Astrocyte (in vitro differentiated cells and primary cell): Measurements from ENCODE around the gene BBX. TPM values are rescaled to one million over a fixed set of nuclear protein-coding genes. Genes with fewer than 3 reads are reported as not detected.
A peak's percentile ranks its signal among the peaks of the same experiment; 100 is the strongest.

ENCODE experiments used
- DNase-seq: peaks from one replicate; pipeline ENCODE4 v3.0.0-alpha.2; 2010; ENCODE audit warnings: low read depth
- FAIRE-seq: peaks from 2 replicates; lab custom pipeline; 2011; peaks lifted over from hg19 to GRCh38; lab: Jason Lieb, UNC
- H2AFZ ChIP-seq: 2 replicates; pipeline ENCODE4 v1.6.0; 2012; ENCODE audit warnings: low read depth, low read length, inconsistent platforms
- H3K27ac ChIP-seq: 2 replicates; pipeline ENCODE4 v1.5.1; 2011; ENCODE audit warnings: low read depth, low read length, inconsistent platforms
- H3K27me3 ChIP-seq: 2 replicates; pipeline ENCODE4 v1.6.0; 2011; ENCODE audit warnings: low read length, inconsistent platforms; ENCODE audit not compliant: insufficient read depth
- H3K36me3 ChIP-seq: 2 replicates; pipeline ENCODE4 v1.5.1; 2011; ENCODE audit warnings: low read length, inconsistent platforms; ENCODE audit not compliant: insufficient read depth
- H3K4me1 ChIP-seq: 2 replicates; pipeline ENCODE4 v1.5.1; 2011; ENCODE audit warnings: low read length, inconsistent platforms; ENCODE audit not compliant: insufficient read depth
- H3K4me2 ChIP-seq: 2 replicates; pipeline ENCODE4 v1.6.0; 2012; ENCODE audit warnings: low read length, inconsistent platforms
- H3K4me3 ChIP-seq: 2 replicates; pipeline ENCODE4 v1.5.1; 2011; ENCODE audit warnings: low read depth, mild to moderate bottlenecking, low read length, inconsistent platforms; ENCODE audit not compliant: insufficient read depth
- H3K79me2 ChIP-seq: 2 replicates; pipeline ENCODE4 v1.6.0; 2012; ENCODE audit warnings: mild to moderate bottlenecking, low read length, inconsistent platforms; ENCODE audit not compliant: insufficient read depth
- H3K9ac ChIP-seq: 2 replicates; pipeline ENCODE4 v1.6.0; 2012; ENCODE audit warnings: mild to moderate bottlenecking, low read length, inconsistent platforms
- H3K9me3 ChIP-seq: 2 replicates; pipeline ENCODE4 v1.5.1; 2012; ENCODE audit warnings: low read depth, mild to moderate bottlenecking, low read length, inconsistent platforms; ENCODE audit not compliant: insufficient read depth
- H4K20me1 ChIP-seq: 2 replicates; pipeline ENCODE4 v1.6.0; 2012; ENCODE audit warnings: low read length, inconsistent platforms; ENCODE audit not compliant: insufficient read depth
- H3K27ac Mint-ChIP-seq: one replicate; pipeline ENCODE4 v1.8.0; 2021; ENCODE audit warnings: mild to moderate bottlenecking, mixed read lengths; ENCODE audit not compliant: unreplicated experiment
- H3K27me3 Mint-ChIP-seq: one replicate; pipeline ENCODE4 v1.8.0; 2021; ENCODE audit warnings: low read depth, mixed read lengths; ENCODE audit not compliant: unreplicated experiment
- H3K36me3 Mint-ChIP-seq: one replicate; pipeline ENCODE4 v1.8.0; 2021; ENCODE audit warnings: low read depth, mixed read lengths; ENCODE audit not compliant: unreplicated experiment
- H3K4me1 Mint-ChIP-seq: one replicate; pipeline ENCODE4 v1.8.0; 2021; ENCODE audit warnings: low read depth, mixed read lengths; ENCODE audit not compliant: unreplicated experiment
- H3K4me3 Mint-ChIP-seq: one replicate; pipeline ENCODE4 v1.8.0; 2021; ENCODE audit warnings: mild to moderate bottlenecking, moderate library complexity, mixed read lengths; ENCODE audit not compliant: unreplicated experiment
- H3K9me3 Mint-ChIP-seq: one replicate; pipeline ENCODE4 v1.8.0; 2021; ENCODE audit warnings: mild to moderate bottlenecking, mixed read lengths; ENCODE audit not compliant: unreplicated experiment
- CTCF ChIP-seq: IDR thresholded peaks from 2 replicates; pipeline ENCODE4 v1.5.1; 2011; ENCODE audit warnings: low read depth, mild to moderate bottlenecking, inconsistent platforms, low read length, moderate library complexity; ENCODE audit not compliant: insufficient read depth
- EZH2 ChIP-seq: IDR thresholded peaks from 2 replicates; pipeline ENCODE4 v1.6.1; 2012; ENCODE audit warnings: mild to moderate bottlenecking, low read length, inconsistent platforms; ENCODE audit not compliant: insufficient read depth
- total RNA-seq: library from RNA; stranded (reverse); gene quantifications from 2 replicates; pipeline ENCODE4 v1.2.1, GENCODE V29; 2021

The BBX gene
- total RNA-seq, 1 donor from 2014 or later: 91.6 TPM

GRCh38 chr3:107739227-107739626 is 216.5 kb downstream of the BBX start:
- TF ChIP-seq CTCF (no peak), EZH2 (no peak)
- no peaks in the 10 kb centered on the region for H3K27me3 Mint-ChIP-seq
- DNase-seq (no peak), FAIRE-seq (no peak)
- H3K9me3 ChIP-seq: no peaks in the 10 kb centered on the region
- H2AFZ ChIP-seq: no peak overlapping the region
- no peaks in the 10 kb centered on the region for H3K4me1 Mint-ChIP-seq
- no peak overlapping the region for H3K9ac ChIP-seq
- no peak overlapping the region for H3K27ac Mint-ChIP-seq
- no peaks in the 10 kb centered on the region for H3K27me3 ChIP-seq
- H3K4me3 ChIP-seq: no peak overlapping the region
- no peak overlapping the region for H3K4me2 ChIP-seq
- no peak overlapping the region for H3K27ac ChIP-seq
- H3K4me1 ChIP-seq: no peaks in the 10 kb centered on the region
- H3K9me3 Mint-ChIP-seq: no peaks in the 10 kb centered on the region
- peaks cover 2% of the 10 kb centered on the region for H3K36me3 Mint-ChIP-seq
- no peak overlapping the region for H3K4me3 Mint-ChIP-seq
- no peaks in the 10 kb centered on the region for H3K79me2 ChIP-seq
- peaks cover 3% of the 10 kb centered on the region for H3K36me3 ChIP-seq
- H4K20me1 ChIP-seq: peaks cover 10% of the 10 kb centered on the region

- Histone ChIP-seq H3K36me3 (no peaks in the 10 kb centered on the region), H3K4me3 (no peak overlapping the region), H3K4me2 (no peak overlapping the region), H4K20me1 (peaks cover 10% of the 10 kb centered on the region), H3K27ac (no peak overlapping the region), H2AFZ (no peak overlapping the region), H3K27me3 (no peaks in the 10 kb centered on the region), H3K9ac (no peak overlapping the region), H3K79me2 (no peaks in the 10 kb centered on the region), H3K9me3 (no peaks in the 10 kb centered on the region), H3K4me1 (no peaks in the 10 kb centered on the region)
- no peak for DNase-seq
- TF ChIP-seq EZH2: no peak
- peak; percentile 48 for TF ChIP-seq CTCF
- no peaks in the 10 kb centered on the region for H3K36me3 Mint-ChIP-seq
- H3K27ac Mint-ChIP-seq: no peak overlapping the region
- H3K9me3 Mint-ChIP-seq: no peaks in the 10 kb centered on the region
- no peak for FAIRE-seq
- no peaks in the 10 kb centered on the region for H3K4me1 Mint-ChIP-seq
- H3K4me3 Mint-ChIP-seq: no peak overlapping the region
- H3K27me3 Mint-ChIP-seq: no peaks in the 10 kb centered on the region
These were observed 218.5 kb downstream of the BBX start for GRCh38 chr3:107740992-107741896.

- no peaks in the 10 kb centered on the region for H3K27me3 ChIP-seq
- no peak overlapping the region for H3K9ac ChIP-seq
- Mint-ChIP-seq H3K9me3 (no peaks in the 10 kb centered on the region), H3K4me1 (no peaks in the 10 kb centered on the region), H3K36me3 (no peaks in the 10 kb centered on the region), H3K27me3 (no peaks in the 10 kb centered on the region), H3K4me3 (no peak overlapping the region), H3K27ac (no peak overlapping the region)
- no peak for FAIRE-seq
- no peak for DNase-seq
- H3K4me3 ChIP-seq: no peak overlapping the region
- H3K4me1 ChIP-seq: no peaks in the 10 kb centered on the region
- no peaks in the 10 kb centered on the region for H3K9me3 ChIP-seq
- H3K27ac ChIP-seq: no peak overlapping the region
- H3K79me2 ChIP-seq: no peaks in the 10 kb centered on the region
- TF ChIP-seq CTCF: no peak
- no peak for TF ChIP-seq EZH2
- no peaks in the 10 kb centered on the region for H3K36me3 ChIP-seq
- H3K4me2 ChIP-seq: no peak overlapping the region
- H2AFZ ChIP-seq: no peak overlapping the region
- peaks cover 9% of the 10 kb centered on the region for H4K20me1 ChIP-seq
These were observed 222.6 kb downstream of the BBX start for GRCh38 chr3:107745354-107745753.
